GM23338 (cell line): ENCODE results near the gene KIF25. TPM values are rescaled to one million over a fixed set of nuclear protein-coding genes. Genes with fewer than 3 reads are reported as not detected.

Experiments
- ATAC-seq: fragments of 200-7000 bp; cut with Tn5 transposase; 3 replicates; pipeline ENCODE4 v1.9.1; 2020
- DNase-seq: peaks from one replicate; pipeline ENCODE4 v3.0.0-alpha.2; 2015; ENCODE audit warnings: low spot score
- H2AFZ ChIP-seq: fragments of 200-600 bp; sonication (generic); 2 replicates; pipeline ENCODE4 v1.8.0; 2016; ENCODE audit warnings: antibody characterized with exemption, mild to moderate bottlenecking, moderate library complexity
- H3F3A ChIP-seq: fragments of 200-600 bp; sonication (generic); replicated peaks from 2 replicates; pipeline ENCODE4 v1.8.0; 2017; ENCODE audit warnings: antibody characterized with exemption, mixed run types, low read depth
- H3K27ac ChIP-seq: fragments of 200-600 bp; sonication (generic); 2 replicates; pipeline ENCODE4 v1.6.1; 2016; ENCODE audit warnings: low read depth
- H3K27me3 ChIP-seq: fragments of 200-600 bp; sonication (generic); 2 replicates; pipeline ENCODE4 v1.8.0; 2016; ENCODE audit warnings: mild to moderate bottlenecking, mixed run types, moderate library complexity; ENCODE audit not compliant: insufficient read depth
- H3K36me3 ChIP-seq: fragments of 200-600 bp; sonication (generic); 2 replicates; pipeline ENCODE4 v1.8.0; 2016; ENCODE audit warnings: mild to moderate bottlenecking; ENCODE audit not compliant: insufficient read depth
- H3K4me1 ChIP-seq: fragments of 200-600 bp; sonication (generic); 2 replicates; pipeline ENCODE4 v1.8.0; 2016; ENCODE audit warnings: mild to moderate bottlenecking, moderate library complexity; ENCODE audit not compliant: insufficient read depth
- H3K4me2 ChIP-seq: fragments of 200-600 bp; sonication (generic); 2 replicates; pipeline ENCODE4 v1.7.1; 2017; ENCODE audit warnings: mixed run types
- H3K4me3 ChIP-seq: fragments of 200-600 bp; sonication (generic); 2 replicates; pipeline ENCODE4 v1.6.1; 2016; ENCODE audit warnings: mixed run types
- H3K79me2 ChIP-seq: fragments of 200-600 bp; sonication (generic); replicated peaks from 2 replicates; pipeline ENCODE4 v1.8.0; 2017; ENCODE audit warnings: mild to moderate bottlenecking; ENCODE audit not compliant: insufficient read depth
- H3K9me2 ChIP-seq: fragments of 200-600 bp; sonication (generic); 2 replicates; pipeline ENCODE4 v1.8.0; 2017; ENCODE audit not compliant: insufficient read depth
- H4K20me1 ChIP-seq: fragments of 200-600 bp; sonication (generic); replicated peaks from 2 replicates; pipeline ENCODE4 v1.8.0; 2017; ENCODE audit warnings: mild to moderate bottlenecking; ENCODE audit not compliant: insufficient read depth
- H3K27ac Mint-ChIP-seq: 2 replicates; pipeline ENCODE4 v1.8.0; 2020; ENCODE audit warnings: inconsistent platforms, mild to moderate bottlenecking, moderate library complexity, mixed read lengths
- H3K27me3 Mint-ChIP-seq: 3 replicates; pipeline ENCODE4 v1.8.0; 2022; ENCODE audit warnings: low read depth, mild to moderate bottlenecking, moderate library complexity, mixed read lengths, inconsistent platforms; ENCODE audit not compliant: insufficient read depth, poor library complexity
- H3K36me3 Mint-ChIP-seq: 3 replicates; pipeline ENCODE4 v1.8.0; 2021; ENCODE audit warnings: low read depth, mild to moderate bottlenecking, inconsistent platforms, moderate library complexity, mixed read lengths
- H3K4me1 Mint-ChIP-seq: 3 replicates; pipeline ENCODE4 v1.8.0; 2020; ENCODE audit warnings: mild to moderate bottlenecking, inconsistent platforms, mixed read lengths
- H3K4me3 Mint-ChIP-seq: 3 replicates; pipeline ENCODE4 v1.8.0; 2021; ENCODE audit warnings: moderate library complexity, mild to moderate bottlenecking, inconsistent platforms, mixed read lengths
- H3K9me3 Mint-ChIP-seq: 3 replicates; pipeline ENCODE4 v1.8.0; 2020; ENCODE audit warnings: moderate library complexity, mild to moderate bottlenecking, inconsistent platforms, mixed read lengths
- CREB1 ChIP-seq: fragments of 250-450 bp; sonication (Bioruptor Pico); IDR thresholded peaks from 2 replicates; pipeline ENCODE4 v1.5.0; 2020; ENCODE audit warnings: low read depth, mild to moderate bottlenecking, moderate library complexity
- EZH2 ChIP-seq: fragments of 200-600 bp; sonication (generic); IDR thresholded peaks from one replicate; pipeline ENCODE4 v1.8.0; 2017; ENCODE audit warnings: antibody characterized with exemption, mild to moderate bottlenecking, low read depth; ENCODE audit not compliant: unreplicated experiment
- EZH2phosphoT487 ChIP-seq: fragments of 200-600 bp; sonication (generic); IDR thresholded peaks from one replicate; pipeline ENCODE4 v1.8.1; 2018; ENCODE audit warnings: antibody characterized with exemption; ENCODE audit not compliant: unreplicated experiment
- JUNB ChIP-seq: IDR thresholded peaks from one replicate; pipeline ENCODE4 v1.6.1; 2016; ENCODE audit warnings: antibody characterized with exemption; ENCODE audit not compliant: unreplicated experiment
- NANOG ChIP-seq: IDR thresholded peaks from 2 replicates; pipeline ENCODE4 v1.6.1; 2016; ENCODE audit warnings: antibody characterized with exemption, borderline replicate concordance
- POLR2AphosphoS5 ChIP-seq: IDR thresholded peaks from 2 replicates; pipeline ENCODE4 v1.6.1; 2016; ENCODE audit warnings: antibody characterized with exemption, low read depth
- STAT1 ChIP-seq: IDR thresholded peaks from one replicate; pipeline ENCODE4 v1.6.1; 2016; ENCODE audit warnings: antibody characterized with exemption; ENCODE audit not compliant: unreplicated experiment
- ZNF114 ChIP-seq: fragments of 250-450 bp; sonication (Bioruptor Pico); IDR thresholded peaks from 2 replicates; pipeline ENCODE4 v1.5.0; 2020; ENCODE audit warnings: mild to moderate bottlenecking, moderate library complexity
- ZNF331 ChIP-seq: fragments of 250-450 bp; sonication (Bioruptor Pico); IDR thresholded peaks from 2 replicates; pipeline ENCODE4 v1.5.0; 2020; ENCODE audit warnings: low read depth, mild to moderate bottlenecking, moderate library complexity
- polyA plus RNA-seq: library from polyadenylated mRNA; unstranded; fragments of >200 nt; fragmentation: Nextera tagmentation; extraction: Ambion mirVana; gene quantifications from 2 replicates; pipeline ENCODE4 v1.2.1, GENCODE V29; 2016
- total RNA-seq: library from RNA; depleted of rRNA; stranded (reverse); fragments of >200 nt; shearing (Covaris generic); gene quantifications from 2 replicates; pipeline ENCODE4 v1.2.3, GENCODE V29; 2014
- TF ChIP-seq, protein P1 (sequence below): IDR thresholded peaks from 2 replicates; pipeline ENCODE4 v1.6.1; 2016; ENCODE audit warnings: antibody characterized with exemption
- TF ChIP-seq, protein P2 (sequence below): IDR thresholded peaks from one replicate; pipeline ENCODE4 v1.6.1; 2018; ENCODE audit warnings: antibody characterized with exemption; ENCODE audit not compliant: unreplicated experiment
- TF ChIP-seq, protein P3 (sequence below): fragments of 250-450 bp; sonication (Bioruptor Pico); IDR thresholded peaks from 2 replicates; pipeline ENCODE4 v1.5.0; 2020; ENCODE audit warnings: mild to moderate bottlenecking, moderate library complexity
- TF ChIP-seq, protein P4 (sequence below), 2 experiments: fragments of 200-600 bp in 1 of 2; sonication (generic) in 1 of 2; conservative IDR thresholded peaks; 2 replicates each; pipeline versions ENCODE4 v1.5.1 to v1.6.1; 2016 to 2017; ENCODE audit warnings: antibody characterized with exemption in 2 of 2, low read depth in 2 of 2, mild to moderate bottlenecking in 2 of 2, moderate library complexity in 1 of 2

Gene KIF25
- total and polyA plus RNA-seq, 2 experiments from 2014 or later: 0.69 to 0.76 TPM

DNA sequence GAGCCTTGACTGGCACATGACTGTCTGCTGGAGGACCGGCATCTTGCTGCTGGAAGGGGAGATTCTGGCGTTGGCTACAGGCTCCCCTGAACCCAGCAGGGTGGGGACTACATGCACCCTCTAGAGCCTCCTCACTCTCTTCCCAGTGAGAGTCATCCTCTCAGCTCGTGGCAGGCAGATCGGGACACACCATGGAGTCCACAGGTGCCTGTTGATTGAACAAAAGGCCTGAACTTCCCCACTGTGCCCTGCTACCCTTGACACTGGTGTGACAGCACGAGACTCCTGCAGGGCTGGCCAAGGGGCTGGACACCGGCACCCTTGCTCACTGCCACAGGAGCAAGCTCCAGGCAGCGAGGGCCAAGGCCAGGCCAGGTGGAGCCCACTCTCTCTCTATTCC lies 73.3 kb downstream of the KIF25 start:
- Histone ChIP-seq H4K20me1 (no peaks in the 10 kb centered on the region), H3K9me2 (no peaks in the 10 kb centered on the region), H3K4me2 (no peak overlapping the region), H2AFZ (no peak overlapping the region), H3K27ac (no peak overlapping the region), H3K36me3 (no peaks in the 10 kb centered on the region), H3K4me1 (no peaks in the 10 kb centered on the region), H3K27me3 (no peaks in the 10 kb centered on the region), H3F3A (0 out of 2 replicates have a peak, but pooled peaks cover 3% of the 10 kb centered on the region), H3K4me3 (no peak overlapping the region), H3K79me2 (no peaks in the 10 kb centered on the region)
- TF ChIP-seq JUNB: no peak
- TF ChIP-seq EZH2phosphoT487: no peak
- TF ChIP-seq EZH2: no peak
- TF ChIP-seq NANOG: no peak
- no peak for TF ChIP-seq STAT1
- TF ChIP-seq, protein P1, sequence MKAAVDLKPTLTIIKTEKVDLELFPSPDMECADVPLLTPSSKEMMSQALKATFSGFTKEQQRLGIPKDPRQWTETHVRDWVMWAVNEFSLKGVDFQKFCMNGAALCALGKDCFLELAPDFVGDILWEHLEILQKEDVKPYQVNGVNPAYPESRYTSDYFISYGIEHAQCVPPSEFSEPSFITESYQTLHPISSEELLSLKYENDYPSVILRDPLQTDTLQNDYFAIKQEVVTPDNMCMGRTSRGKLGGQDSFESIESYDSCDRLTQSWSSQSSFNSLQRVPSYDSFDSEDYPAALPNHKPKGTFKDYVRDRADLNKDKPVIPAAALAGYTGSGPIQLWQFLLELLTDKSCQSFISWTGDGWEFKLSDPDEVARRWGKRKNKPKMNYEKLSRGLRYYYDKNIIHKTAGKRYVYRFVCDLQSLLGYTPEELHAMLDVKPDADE: no peak
- TF ChIP-seq ZNF114 (CRISPR knock-in tag): no peak
- TF ChIP-seq, protein P2, sequence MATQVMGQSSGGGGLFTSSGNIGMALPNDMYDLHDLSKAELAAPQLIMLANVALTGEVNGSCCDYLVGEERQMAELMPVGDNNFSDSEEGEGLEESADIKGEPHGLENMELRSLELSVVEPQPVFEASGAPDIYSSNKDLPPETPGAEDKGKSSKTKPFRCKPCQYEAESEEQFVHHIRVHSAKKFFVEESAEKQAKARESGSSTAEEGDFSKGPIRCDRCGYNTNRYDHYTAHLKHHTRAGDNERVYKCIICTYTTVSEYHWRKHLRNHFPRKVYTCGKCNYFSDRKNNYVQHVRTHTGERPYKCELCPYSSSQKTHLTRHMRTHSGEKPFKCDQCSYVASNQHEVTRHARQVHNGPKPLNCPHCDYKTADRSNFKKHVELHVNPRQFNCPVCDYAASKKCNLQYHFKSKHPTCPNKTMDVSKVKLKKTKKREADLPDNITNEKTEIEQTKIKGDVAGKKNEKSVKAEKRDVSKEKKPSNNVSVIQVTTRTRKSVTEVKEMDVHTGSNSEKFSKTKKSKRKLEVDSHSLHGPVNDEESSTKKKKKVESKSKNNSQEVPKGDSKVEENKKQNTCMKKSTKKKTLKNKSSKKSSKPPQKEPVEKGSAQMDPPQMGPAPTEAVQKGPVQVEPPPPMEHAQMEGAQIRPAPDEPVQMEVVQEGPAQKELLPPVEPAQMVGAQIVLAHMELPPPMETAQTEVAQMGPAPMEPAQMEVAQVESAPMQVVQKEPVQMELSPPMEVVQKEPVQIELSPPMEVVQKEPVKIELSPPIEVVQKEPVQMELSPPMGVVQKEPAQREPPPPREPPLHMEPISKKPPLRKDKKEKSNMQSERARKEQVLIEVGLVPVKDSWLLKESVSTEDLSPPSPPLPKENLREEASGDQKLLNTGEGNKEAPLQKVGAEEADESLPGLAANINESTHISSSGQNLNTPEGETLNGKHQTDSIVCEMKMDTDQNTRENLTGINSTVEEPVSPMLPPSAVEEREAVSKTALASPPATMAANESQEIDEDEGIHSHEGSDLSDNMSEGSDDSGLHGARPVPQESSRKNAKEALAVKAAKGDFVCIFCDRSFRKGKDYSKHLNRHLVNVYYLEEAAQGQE: no peak
- no peak for TF ChIP-seq ZNF331 (CRISPR knock-in tag)
- TF ChIP-seq, protein P3, sequence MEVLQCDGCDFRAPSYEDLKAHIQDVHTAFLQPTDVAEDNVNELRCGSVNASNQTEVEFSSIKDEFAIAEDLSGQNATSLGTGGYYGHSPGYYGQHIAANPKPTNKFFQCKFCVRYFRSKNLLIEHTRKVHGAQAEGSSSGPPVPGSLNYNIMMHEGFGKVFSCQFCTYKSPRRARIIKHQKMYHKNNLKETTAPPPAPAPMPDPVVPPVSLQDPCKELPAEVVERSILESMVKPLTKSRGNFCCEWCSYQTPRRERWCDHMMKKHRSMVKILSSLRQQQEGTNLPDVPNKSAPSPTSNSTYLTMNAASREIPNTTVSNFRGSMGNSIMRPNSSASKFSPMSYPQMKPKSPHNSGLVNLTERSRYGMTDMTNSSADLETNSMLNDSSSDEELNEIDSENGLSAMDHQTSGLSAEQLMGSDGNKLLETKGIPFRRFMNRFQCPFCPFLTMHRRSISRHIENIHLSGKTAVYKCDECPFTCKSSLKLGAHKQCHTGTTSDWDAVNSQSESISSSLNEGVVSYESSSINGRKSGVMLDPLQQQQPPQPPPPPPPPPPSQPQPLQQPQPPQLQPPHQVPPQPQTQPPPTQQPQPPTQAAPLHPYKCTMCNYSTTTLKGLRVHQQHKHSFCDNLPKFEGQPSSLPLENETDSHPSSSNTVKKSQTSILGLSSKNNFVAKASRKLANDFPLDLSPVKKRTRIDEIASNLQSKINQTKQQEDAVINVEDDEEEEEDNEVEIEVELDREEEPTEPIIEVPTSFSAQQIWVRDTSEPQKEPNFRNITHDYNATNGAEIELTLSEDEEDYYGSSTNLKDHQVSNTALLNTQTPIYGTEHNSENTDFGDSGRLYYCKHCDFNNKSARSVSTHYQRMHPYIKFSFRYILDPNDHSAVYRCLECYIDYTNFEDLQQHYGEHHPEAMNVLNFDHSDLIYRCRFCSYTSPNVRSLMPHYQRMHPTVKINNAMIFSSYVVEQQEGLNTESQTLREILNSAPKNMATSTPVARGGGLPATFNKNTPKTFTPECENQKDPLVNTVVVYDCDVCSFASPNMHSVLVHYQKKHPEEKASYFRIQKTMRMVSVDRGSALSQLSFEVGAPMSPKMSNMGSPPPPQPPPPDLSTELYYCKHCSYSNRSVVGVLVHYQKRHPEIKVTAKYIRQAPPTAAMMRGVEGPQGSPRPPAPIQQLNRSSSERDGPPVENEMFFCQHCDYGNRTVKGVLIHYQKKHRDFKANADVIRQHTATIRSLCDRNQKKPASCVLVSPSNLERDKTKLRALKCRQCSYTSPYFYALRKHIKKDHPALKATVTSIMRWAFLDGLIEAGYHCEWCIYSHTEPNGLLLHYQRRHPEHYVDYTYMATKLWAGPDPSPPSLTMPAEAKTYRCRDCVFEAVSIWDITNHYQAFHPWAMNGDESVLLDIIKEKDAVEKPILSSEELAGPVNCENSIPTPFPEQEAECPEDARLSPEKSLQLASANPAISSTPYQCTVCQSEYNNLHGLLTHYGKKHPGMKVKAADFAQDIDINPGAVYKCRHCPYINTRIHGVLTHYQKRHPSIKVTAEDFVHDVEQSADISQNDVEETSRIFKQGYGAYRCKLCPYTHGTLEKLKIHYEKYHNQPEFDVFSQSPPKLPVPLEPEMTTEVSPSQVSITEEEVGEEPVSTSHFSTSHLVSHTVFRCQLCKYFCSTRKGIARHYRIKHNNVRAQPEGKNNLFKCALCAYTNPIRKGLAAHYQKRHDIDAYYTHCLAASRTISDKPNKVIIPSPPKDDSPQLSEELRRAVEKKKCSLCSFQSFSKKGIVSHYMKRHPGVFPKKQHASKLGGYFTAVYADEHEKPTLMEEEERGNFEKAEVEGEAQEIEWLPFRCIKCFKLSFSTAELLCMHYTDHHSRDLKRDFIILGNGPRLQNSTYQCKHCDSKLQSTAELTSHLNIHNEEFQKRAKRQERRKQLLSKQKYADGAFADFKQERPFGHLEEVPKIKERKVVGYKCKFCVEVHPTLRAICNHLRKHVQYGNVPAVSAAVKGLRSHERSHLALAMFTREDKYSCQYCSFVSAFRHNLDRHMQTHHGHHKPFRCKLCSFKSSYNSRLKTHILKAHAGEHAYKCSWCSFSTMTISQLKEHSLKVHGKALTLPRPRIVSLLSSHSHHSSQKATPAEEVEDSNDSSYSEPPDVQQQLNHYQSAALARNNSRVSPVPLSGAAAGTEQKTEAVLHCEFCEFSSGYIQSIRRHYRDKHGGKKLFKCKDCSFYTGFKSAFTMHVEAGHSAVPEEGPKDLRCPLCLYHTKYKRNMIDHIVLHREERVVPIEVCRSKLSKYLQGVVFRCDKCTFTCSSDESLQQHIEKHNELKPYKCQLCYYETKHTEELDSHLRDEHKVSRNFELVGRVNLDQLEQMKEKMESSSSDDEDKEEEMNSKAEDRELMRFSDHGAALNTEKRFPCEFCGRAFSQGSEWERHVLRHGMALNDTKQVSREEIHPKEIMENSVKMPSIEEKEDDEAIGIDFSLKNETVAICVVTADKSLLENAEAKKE (CRISPR knock-in tag): no peak
- no peak for TF ChIP-seq CREB1 (CRISPR knock-in tag)
- no peak for TF ChIP-seq POLR2AphosphoS5
- TF ChIP-seq, protein P4, sequence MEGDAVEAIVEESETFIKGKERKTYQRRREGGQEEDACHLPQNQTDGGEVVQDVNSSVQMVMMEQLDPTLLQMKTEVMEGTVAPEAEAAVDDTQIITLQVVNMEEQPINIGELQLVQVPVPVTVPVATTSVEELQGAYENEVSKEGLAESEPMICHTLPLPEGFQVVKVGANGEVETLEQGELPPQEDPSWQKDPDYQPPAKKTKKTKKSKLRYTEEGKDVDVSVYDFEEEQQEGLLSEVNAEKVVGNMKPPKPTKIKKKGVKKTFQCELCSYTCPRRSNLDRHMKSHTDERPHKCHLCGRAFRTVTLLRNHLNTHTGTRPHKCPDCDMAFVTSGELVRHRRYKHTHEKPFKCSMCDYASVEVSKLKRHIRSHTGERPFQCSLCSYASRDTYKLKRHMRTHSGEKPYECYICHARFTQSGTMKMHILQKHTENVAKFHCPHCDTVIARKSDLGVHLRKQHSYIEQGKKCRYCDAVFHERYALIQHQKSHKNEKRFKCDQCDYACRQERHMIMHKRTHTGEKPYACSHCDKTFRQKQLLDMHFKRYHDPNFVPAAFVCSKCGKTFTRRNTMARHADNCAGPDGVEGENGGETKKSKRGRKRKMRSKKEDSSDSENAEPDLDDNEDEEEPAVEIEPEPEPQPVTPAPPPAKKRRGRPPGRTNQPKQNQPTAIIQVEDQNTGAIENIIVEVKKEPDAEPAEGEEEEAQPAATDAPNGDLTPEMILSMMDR (conservative IDR thresholded peaks at IDR 0.05; ENCODE audit: low read depth in 2 of 2): no peak
- no peak for ATAC-seq
- Mint-ChIP-seq H3K4me3 (no peak overlapping the region), H3K27me3 (no peaks in the 10 kb centered on the region), H3K4me1 (no peaks in the 10 kb centered on the region; the same call in 2 of the 3 replicates), H3K36me3 (no peaks in the 10 kb centered on the region), H3K27ac (no peak overlapping the region), H3K9me3 (no peaks in the 10 kb centered on the region)
- DNase-seq: no peak
